Measurements from ENCODE around the gene NQO1.

NQO1 gene

DNA sequence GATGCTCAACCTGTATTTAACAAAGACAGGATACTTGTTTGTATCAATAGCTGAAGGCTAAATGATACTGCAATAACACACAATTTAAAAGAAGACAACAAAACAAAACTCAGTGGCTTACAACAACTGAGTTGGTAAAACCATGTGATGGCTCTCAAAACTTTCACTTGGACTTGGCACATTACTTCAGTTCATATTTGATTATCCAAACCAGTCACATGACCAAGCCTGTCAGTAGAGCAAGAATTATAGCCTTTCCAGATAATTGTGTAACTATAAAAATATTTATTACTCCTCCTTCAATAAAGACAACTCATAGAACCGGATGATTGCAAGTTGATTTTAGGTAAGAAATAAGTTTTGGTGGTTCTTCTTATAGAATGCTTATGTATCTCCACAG lies 56.8 kb downstream of the NQO1 start:
- DNase-seq (ENCODE audit: low read depth) = peak; percentile 9
- TF ChIP-seq, protein P1, sequence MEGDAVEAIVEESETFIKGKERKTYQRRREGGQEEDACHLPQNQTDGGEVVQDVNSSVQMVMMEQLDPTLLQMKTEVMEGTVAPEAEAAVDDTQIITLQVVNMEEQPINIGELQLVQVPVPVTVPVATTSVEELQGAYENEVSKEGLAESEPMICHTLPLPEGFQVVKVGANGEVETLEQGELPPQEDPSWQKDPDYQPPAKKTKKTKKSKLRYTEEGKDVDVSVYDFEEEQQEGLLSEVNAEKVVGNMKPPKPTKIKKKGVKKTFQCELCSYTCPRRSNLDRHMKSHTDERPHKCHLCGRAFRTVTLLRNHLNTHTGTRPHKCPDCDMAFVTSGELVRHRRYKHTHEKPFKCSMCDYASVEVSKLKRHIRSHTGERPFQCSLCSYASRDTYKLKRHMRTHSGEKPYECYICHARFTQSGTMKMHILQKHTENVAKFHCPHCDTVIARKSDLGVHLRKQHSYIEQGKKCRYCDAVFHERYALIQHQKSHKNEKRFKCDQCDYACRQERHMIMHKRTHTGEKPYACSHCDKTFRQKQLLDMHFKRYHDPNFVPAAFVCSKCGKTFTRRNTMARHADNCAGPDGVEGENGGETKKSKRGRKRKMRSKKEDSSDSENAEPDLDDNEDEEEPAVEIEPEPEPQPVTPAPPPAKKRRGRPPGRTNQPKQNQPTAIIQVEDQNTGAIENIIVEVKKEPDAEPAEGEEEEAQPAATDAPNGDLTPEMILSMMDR (conservative IDR thresholded peaks at IDR 0.05; ENCODE audit: low read depth, low read length) = no peak
- H3K4me3 ChIP-seq (ENCODE audit: low read depth, low read length) = no peak overlapping the region

DNA sequence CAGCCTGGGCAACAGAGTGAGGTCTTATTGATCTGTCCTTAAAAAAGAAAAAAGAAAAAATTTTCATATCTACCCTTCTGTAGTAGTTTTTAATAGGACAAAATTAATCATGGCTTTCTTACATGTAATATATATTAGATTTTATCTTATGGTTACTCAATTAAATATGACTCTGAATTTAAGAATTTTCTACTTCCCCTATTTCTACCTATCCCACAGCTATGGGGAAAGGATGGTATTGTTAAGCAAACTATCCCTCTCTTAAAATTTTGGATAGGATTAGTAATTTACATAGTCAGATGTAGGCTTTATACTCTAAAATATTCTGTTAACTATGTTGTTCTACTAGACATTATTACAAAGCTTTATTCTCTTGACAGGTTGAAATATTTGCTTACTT lies 62.5 kb downstream of the NQO1 start:
- no peak overlapping the region for H3K4me3 ChIP-seq (ENCODE audit: low read depth, low read length)
- TF ChIP-seq, protein P1 (conservative IDR thresholded peaks at IDR 0.05; ENCODE audit: low read depth, low read length) = no peak
- no peak for DNase-seq (ENCODE audit: low read depth)

DNA sequence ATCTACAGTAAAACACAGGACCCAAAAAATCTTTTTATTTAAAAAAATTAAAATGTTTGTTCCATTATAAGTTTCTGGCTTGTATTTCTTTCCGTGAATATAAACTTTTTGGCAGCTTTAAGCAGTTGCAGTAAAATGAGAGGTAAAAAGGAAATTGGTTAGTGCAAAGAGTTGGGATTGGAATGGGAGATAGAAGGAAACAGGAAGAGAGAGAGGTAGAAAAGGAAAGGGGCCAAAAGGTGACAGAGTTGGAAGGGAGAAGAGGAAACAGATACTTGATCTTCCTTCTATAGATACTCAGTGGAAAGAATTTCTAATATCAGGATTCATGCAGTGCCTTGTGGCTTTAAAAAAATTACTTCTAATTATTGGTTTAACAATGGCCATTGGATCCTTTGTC lies 63.5 kb downstream of the NQO1 start:
- TF ChIP-seq, protein P1 (conservative IDR thresholded peaks at IDR 0.05; ENCODE audit: low read depth, low read length) = no peak
- DNase-seq (ENCODE audit: low read depth) = no peak
- H3K4me3 ChIP-seq (ENCODE audit: low read depth, low read length) = no peak overlapping the region

DNA sequence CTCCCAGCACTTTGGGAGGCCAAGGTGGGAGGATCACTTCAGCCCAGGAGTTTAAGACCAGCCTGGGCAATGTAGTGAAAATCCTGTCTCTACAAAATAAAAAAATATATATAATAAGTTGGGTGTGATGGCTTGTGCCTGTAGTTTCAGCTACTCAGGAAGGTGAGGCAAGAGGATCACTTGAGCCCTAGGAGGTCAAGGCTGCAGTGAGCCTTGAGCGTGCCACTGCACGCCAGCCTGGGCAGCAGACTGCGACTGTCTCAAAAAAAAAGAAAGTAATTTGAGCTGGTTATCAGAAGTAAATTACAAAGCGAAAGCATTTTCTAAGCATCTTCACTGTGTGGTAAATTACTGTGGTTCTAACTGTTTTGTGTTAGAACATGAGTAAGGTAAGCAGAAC lies 66.2 kb downstream of the NQO1 start:
- H3K4me3 ChIP-seq (ENCODE audit: low read depth, low read length) = no peak overlapping the region
- TF ChIP-seq, protein P1 (conservative IDR thresholded peaks at IDR 0.05; ENCODE audit: low read depth, low read length) = no peak
- no peak for DNase-seq (ENCODE audit: low read depth)

Measured in choroid plexus epithelial cell (primary cell).